ENCODE measurements around the gene ZSCAN21. TPM values are rescaled to one million over a fixed set of nuclear protein-coding genes. Genes with fewer than 3 reads are reported as not detected.

ZSCAN21 gene
- 8.0 and 8.2 TPM in 2 replicates for total RNA-seq

GRCh38 chr7:100049441-100050291, at the start of gene ZSCAN21:
TSS of gene ZSCAN21 (plus strand) at chr7:100049774. CDS start at chr7:100057007, 7,233 bp downstream.

GRCh38 chr7:100015232-100016214, 34.1 kb upstream of the ZSCAN21 start, which contains the start of gene ZKSCAN1:
TSS of gene ZKSCAN1 (plus strand) at chr7:100015596. CDS start at chr7:100023507, 7,911 bp downstream.

GRCh38 chr7:100081535-100082102, 32.0 kb downstream of the ZSCAN21 start, which contains the start of gene ZNF3:
TSS of gene ZNF3 (minus strand) at chr7:100081723. CDS start at chr7:100077357, 4,366 bp downstream.

GRCh38 chr7:100088621-100089457, 39.3 kb downstream of the ZSCAN21 start, which contains the start of gene COPS6:
TSS of gene COPS6 (plus strand) at chr7:100088969. CDS start at chr7:100088991, 22 bp downstream.

GRCh38 chr7:100101016-100101862, 51.7 kb downstream of the ZSCAN21 start, which contains the start of the genes AP4M1 and MCM7:
TSS of gene AP4M1 (plus strand) at chr7:100101643. CDS start at chr7:100101715, 72 bp downstream.
TSS of gene MCM7 (minus strand) at chr7:100101397. CDS start at chr7:100101294, 103 bp downstream.

Other genes with a start within 250 kb of the ZSCAN21 start
- not detected in 2 replicates for gene CYP3A43, start 221.8 kb upstream of the ZSCAN21 start, total RNA-seq
- gene OR2AE1, start 172.7 kb upstream of the ZSCAN21 start, total RNA-seq: 0.11 and 0.17 TPM in 2 replicates
- gene TRIM4, start 130.2 kb upstream of the ZSCAN21 start, total RNA-seq: 17.4 and 23.2 TPM in 2 replicates
- 0.87 and 1.0 TPM in 2 replicates for gene GJC3, start 120.2 kb upstream of the ZSCAN21 start, total RNA-seq
- not detected in 2 replicates for gene AZGP1, start 73.7 kb upstream of the ZSCAN21 start, total RNA-seq
- gene ZKSCAN1, start 34.2 kb upstream of the ZSCAN21 start, total RNA-seq: 28.8 and 38.8 TPM in 2 replicates
- gene ZNF3, start 31.9 kb downstream of the ZSCAN21 start, total RNA-seq: 26.3 and 33.3 TPM in 2 replicates
- gene COPS6, start 39.2 kb downstream of the ZSCAN21 start, total RNA-seq: 44.3 and 54.3 TPM in 2 replicates
- 27.5 and 34.8 TPM in 2 replicates for gene MCM7, start 51.6 kb downstream of the ZSCAN21 start, total RNA-seq
- gene AP4M1, start 51.9 kb downstream of the ZSCAN21 start, total RNA-seq: 14.3 and 15.6 TPM in 2 replicates
- gene TAF6, start 69.6 kb downstream of the ZSCAN21 start, total RNA-seq: 18.5 and 20.0 TPM in 2 replicates
- gene CNPY4, start 69.9 kb downstream of the ZSCAN21 start, total RNA-seq: 29.8 and 33.4 TPM in 2 replicates
- 1.8 and 2.8 TPM in 2 replicates for gene MBLAC1, start 77.2 kb downstream of the ZSCAN21 start, total RNA-seq
- 105 and 108 TPM in 2 replicates for gene LAMTOR4, start 99.1 kb downstream of the ZSCAN21 start, total RNA-seq
- 4.3 and 5.6 TPM in 2 replicates for gene TRAPPC14, start 108.9 kb downstream of the ZSCAN21 start, total RNA-seq
- gene GAL3ST4, start 118.8 kb downstream of the ZSCAN21 start, total RNA-seq: 0.09 TPM in 1 of 2 replicates, not detected in the other
- 1.3 and 3.5 TPM in 2 replicates for gene GPC2, start 127.6 kb downstream of the ZSCAN21 start, total RNA-seq
- 0.33 and 0.60 TPM in 2 replicates for gene STAG3, start 128.1 kb downstream of the ZSCAN21 start, total RNA-seq
- gene PVRIG, start 170.2 kb downstream of the ZSCAN21 start, total RNA-seq: 2.6 TPM in 1 of 2 replicates, not detected in the other

All from dermis lymphatic vessel endothelial cell (primary cell).